Adrenal gland (tissue), 5 donors: Measurements from ENCODE around the gene OPRL1.

Experiments
- POLR2A ChIP-seq, 2 donors: fragments of 450-650 bp; IDR thresholded peaks; one replicate each; pipeline ENCODE4 v1.6.1; 2017; ENCODE audit warnings: antibody characterized with exemption in 2 of 2, mild to moderate bottlenecking in 2 of 2, moderate library complexity in 1 of 2
- TF ChIP-seq, protein P1 (sequence below), 6 experiments: fragments of 450-650 bp in 4 of 6; fragments of 200-600 bp in 2 of 6; sonication (generic) in 1 of 6; IDR thresholded peaks; 1 replicate in 5 of 6; 2 replicates in 1 of 6; pipeline versions ENCODE4 v1.5.1 to v1.8.0; 2016 to 2021; ENCODE audit warnings: antibody characterized with exemption in 6 of 6, mild to moderate bottlenecking in 2 of 6, moderate library complexity in 1 of 6
- donor health status: DM: no; HTN: no; CAD: no.

DNA sequence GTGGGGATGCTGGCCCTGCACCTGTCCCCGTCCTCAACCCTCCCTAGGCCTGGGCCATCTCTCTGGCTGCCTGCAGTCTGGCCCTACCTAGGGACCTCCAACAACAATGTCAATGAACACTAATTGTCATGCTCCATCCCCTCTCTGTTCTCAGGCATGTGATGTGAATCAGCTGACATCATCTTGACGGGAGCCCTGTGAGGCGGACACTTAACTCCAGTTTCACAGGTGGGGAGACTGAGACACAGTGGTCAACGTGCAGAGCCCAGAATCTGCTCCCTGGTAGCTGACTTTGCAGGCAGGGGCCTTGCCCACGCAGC is 17.6 kb upstream of the OPRL1 start:
- TF ChIP-seq, protein P1, sequence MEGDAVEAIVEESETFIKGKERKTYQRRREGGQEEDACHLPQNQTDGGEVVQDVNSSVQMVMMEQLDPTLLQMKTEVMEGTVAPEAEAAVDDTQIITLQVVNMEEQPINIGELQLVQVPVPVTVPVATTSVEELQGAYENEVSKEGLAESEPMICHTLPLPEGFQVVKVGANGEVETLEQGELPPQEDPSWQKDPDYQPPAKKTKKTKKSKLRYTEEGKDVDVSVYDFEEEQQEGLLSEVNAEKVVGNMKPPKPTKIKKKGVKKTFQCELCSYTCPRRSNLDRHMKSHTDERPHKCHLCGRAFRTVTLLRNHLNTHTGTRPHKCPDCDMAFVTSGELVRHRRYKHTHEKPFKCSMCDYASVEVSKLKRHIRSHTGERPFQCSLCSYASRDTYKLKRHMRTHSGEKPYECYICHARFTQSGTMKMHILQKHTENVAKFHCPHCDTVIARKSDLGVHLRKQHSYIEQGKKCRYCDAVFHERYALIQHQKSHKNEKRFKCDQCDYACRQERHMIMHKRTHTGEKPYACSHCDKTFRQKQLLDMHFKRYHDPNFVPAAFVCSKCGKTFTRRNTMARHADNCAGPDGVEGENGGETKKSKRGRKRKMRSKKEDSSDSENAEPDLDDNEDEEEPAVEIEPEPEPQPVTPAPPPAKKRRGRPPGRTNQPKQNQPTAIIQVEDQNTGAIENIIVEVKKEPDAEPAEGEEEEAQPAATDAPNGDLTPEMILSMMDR (IDR thresholded peaks at IDR 0.05): no peak
- TF ChIP-seq POLR2A (IDR thresholded peaks at IDR 0.05): no peak
